Neural progenitor cell (in vitro differentiated cells): ENCODE measurements around the gene RARA.
"Not testable (repeated sequence)": the region's sequence is repeated elsewhere in the genome, so short reads cannot be mapped to it uniquely, and the experiment has no call there.

Experiments
- CTCF ChIP-seq: fragments of 200-600 bp; sonication (generic); IDR thresholded peaks from 2 replicates; pipeline ENCODE4 v1.5.1; 2017; ENCODE audit warnings: antibody characterized with exemption, mild to moderate bottlenecking
- EZH2 ChIP-seq: fragments of 200-600 bp; sonication (generic); IDR thresholded peaks from 2 replicates; pipeline ENCODE4 v1.6.1; 2017; ENCODE audit warnings: antibody characterized with exemption, mild to moderate bottlenecking, moderate library complexity
- EZH2phosphoT487 ChIP-seq: fragments of 200-600 bp; sonication (generic); IDR thresholded peaks from 2 replicates; pipeline ENCODE4 v1.6.1; 2017; ENCODE audit warnings: antibody characterized with exemption

- TF ChIP-seq EZH2, CTCF, EZH2phosphoT487: not testable (repeated sequence)
Observed at GRCh38 chr17:40386555-40386954, 77.6 kb downstream of the RARA start.
